ENCODE data around the gene SLC4A8.

DNA sequence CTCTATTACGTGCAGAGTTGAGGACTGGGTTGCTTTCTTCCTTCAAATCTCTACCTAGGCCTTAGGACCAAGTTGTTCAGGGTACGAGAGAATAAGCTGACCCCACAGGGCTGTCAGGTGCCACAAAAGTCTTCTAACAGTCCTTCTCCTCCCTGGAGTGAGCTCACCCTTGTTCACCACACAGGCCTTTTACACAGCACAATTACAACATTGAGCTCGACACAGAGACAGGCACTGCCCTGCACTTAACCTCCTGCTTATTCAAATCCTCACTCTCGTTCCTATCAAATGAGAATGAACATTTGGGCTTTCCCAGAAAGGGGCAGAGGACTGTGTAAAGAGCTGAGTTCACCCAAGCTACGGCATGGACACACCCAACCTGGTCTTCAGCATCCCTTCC is 35.8 kb upstream of the SLC4A8 start:
- TF ChIP-seq EP300 (IDR thresholded peaks at IDR 0.05; ENCODE audit: borderline replicate concordance) (no peak), RAD21 (IDR thresholded peaks at IDR 0.05; ENCODE audit: low read depth) (no peak)
- TF ChIP-seq, protein P1, sequence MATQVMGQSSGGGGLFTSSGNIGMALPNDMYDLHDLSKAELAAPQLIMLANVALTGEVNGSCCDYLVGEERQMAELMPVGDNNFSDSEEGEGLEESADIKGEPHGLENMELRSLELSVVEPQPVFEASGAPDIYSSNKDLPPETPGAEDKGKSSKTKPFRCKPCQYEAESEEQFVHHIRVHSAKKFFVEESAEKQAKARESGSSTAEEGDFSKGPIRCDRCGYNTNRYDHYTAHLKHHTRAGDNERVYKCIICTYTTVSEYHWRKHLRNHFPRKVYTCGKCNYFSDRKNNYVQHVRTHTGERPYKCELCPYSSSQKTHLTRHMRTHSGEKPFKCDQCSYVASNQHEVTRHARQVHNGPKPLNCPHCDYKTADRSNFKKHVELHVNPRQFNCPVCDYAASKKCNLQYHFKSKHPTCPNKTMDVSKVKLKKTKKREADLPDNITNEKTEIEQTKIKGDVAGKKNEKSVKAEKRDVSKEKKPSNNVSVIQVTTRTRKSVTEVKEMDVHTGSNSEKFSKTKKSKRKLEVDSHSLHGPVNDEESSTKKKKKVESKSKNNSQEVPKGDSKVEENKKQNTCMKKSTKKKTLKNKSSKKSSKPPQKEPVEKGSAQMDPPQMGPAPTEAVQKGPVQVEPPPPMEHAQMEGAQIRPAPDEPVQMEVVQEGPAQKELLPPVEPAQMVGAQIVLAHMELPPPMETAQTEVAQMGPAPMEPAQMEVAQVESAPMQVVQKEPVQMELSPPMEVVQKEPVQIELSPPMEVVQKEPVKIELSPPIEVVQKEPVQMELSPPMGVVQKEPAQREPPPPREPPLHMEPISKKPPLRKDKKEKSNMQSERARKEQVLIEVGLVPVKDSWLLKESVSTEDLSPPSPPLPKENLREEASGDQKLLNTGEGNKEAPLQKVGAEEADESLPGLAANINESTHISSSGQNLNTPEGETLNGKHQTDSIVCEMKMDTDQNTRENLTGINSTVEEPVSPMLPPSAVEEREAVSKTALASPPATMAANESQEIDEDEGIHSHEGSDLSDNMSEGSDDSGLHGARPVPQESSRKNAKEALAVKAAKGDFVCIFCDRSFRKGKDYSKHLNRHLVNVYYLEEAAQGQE (IDR thresholded peaks at IDR 0.05; ENCODE audit: low read depth) = no peak
